ENCODE data around the gene MYO10. TPM values are rescaled to one million over a fixed set of nuclear protein-coding genes. Genes with fewer than 3 reads are reported as not detected.

Gene MYO10
- total and polyA plus RNA-seq, 2 of the 8 experiments (the other 6 are each of a cell fraction or from before 2014, with no cell fraction given) = 21.5 to 107 TPM

GRCh38 chr5:16749626-16750025, 186.5 kb downstream of the MYO10 start:
- 92% methylated on average over 4 of the region's 4 CpGs; no CpG with 5 or more reads in 1 of the 2 experiments for WGBS, 2 experiments (ENCODE audit: extremely low coverage in 1 of 2, insufficient coverage in 1 of 2, insufficient read length in 1 of 2, insufficient replicate concordance in 2 of 2, low coverage in 1 of 2, low lambda C conversion rate in 2 of 2, missing lambda C conversion rate in 1 of 2)
- no peak for TF ChIP-seq KDM4A (IDR thresholded peaks at IDR 0.05; ENCODE audit: low read depth, low read length, severe bottlenecking)
- TF ChIP-seq, protein P1, sequence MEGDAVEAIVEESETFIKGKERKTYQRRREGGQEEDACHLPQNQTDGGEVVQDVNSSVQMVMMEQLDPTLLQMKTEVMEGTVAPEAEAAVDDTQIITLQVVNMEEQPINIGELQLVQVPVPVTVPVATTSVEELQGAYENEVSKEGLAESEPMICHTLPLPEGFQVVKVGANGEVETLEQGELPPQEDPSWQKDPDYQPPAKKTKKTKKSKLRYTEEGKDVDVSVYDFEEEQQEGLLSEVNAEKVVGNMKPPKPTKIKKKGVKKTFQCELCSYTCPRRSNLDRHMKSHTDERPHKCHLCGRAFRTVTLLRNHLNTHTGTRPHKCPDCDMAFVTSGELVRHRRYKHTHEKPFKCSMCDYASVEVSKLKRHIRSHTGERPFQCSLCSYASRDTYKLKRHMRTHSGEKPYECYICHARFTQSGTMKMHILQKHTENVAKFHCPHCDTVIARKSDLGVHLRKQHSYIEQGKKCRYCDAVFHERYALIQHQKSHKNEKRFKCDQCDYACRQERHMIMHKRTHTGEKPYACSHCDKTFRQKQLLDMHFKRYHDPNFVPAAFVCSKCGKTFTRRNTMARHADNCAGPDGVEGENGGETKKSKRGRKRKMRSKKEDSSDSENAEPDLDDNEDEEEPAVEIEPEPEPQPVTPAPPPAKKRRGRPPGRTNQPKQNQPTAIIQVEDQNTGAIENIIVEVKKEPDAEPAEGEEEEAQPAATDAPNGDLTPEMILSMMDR (IDR thresholded peaks at IDR 0.05; ENCODE audit: control extremely low read depth in 1 of 3, insufficient read depth in 1 of 3, low read depth in 1 of 3, low read length in 3 of 3) = no peak
- TF ChIP-seq HDAC2 (IDR thresholded peaks at IDR 0.05; ENCODE audit: borderline replicate concordance in 1 of 2, low read depth in 2 of 2, low read length in 2 of 2) = no peak
- TF ChIP-seq POU5F1 (IDR thresholded peaks at IDR 0.05; ENCODE audit: low read depth, low read length) = no peak
- no peak for TF ChIP-seq EZH2 (IDR thresholded peaks at IDR 0.05; ENCODE audit: low read depth, low read length, severe bottlenecking)
- TF ChIP-seq CBX5 (IDR thresholded peaks at IDR 0.05; ENCODE audit: low read depth, low read length) = no peak
- TF ChIP-seq TCF12 (IDR thresholded peaks at IDR 0.05; ENCODE audit: low read depth, low read length) = no peak
- no peak for TF ChIP-seq NRF1 (IDR thresholded peaks at IDR 0.05; ENCODE audit: low read depth, low read length)
- no peak for TF ChIP-seq CTBP2 (IDR thresholded peaks at IDR 0.05; ENCODE audit: borderline replicate concordance, insufficient read depth, insufficient read length, low read length)
- no peak for TF ChIP-seq CHD2 (IDR thresholded peaks at IDR 0.05; ENCODE audit: low read length)
- no peak for TF ChIP-seq TBP (IDR thresholded peaks at IDR 0.05; ENCODE audit: low read depth, low read length)
- no peaks in the 10 kb centered on the region for H3K27me3 ChIP-seq (replicated peaks in 1 of 4; ENCODE audit: control insufficient read depth in 3 of 4, extremely low read depth in 1 of 4, insufficient read depth in 3 of 4, low read length in 3 of 4)
- H3K9ac ChIP-seq (replicated peaks in 1 of 4; ENCODE audit: extremely low read depth in 1 of 4, low read depth in 3 of 4, low read length in 3 of 4) = no peak overlapping the region
- no peaks in the 10 kb centered on the region for H3K23me2 ChIP-seq (ENCODE audit: low read depth, low read length)
- H3K56ac ChIP-seq (replicated peaks; ENCODE audit: insufficient read length, low read depth, low read length) = no peak overlapping the region
- H3K79me2 ChIP-seq (ENCODE audit: control insufficient read depth in 1 of 2, insufficient read depth in 2 of 2, low read length in 2 of 2) = no peaks in the 10 kb centered on the region
- no peak overlapping the region for H3K27ac ChIP-seq (ENCODE audit: low read depth, low read length)
- no peak overlapping the region for H4K91ac ChIP-seq (replicated peaks; ENCODE audit: insufficient read length, low read length)
- H4K8ac ChIP-seq (ENCODE audit: extremely low read depth, insufficient read depth, low read length) = no peak overlapping the region
- ChIA-PET CTCF (ENCODE audit: partially characterized antibody) (no interaction called here), POLR2A (ENCODE audit: partially characterized antibody) (interaction anchor here (6.8 kb wide), 1 partner anchor 13 kb away, joined by 33 read pairs; no protein-coding TSS in a partner anchor)
- H3K18ac ChIP-seq (ENCODE audit: extremely low read depth, low read length) = no peak overlapping the region; the same call in 1 of the 2 replicates
- H3K79me1 ChIP-seq (ENCODE audit: low read depth, low read length) = no peaks in the 10 kb centered on the region
- DNase-seq (ENCODE audit: low read depth in 1 of 2, low spot score in 2 of 2) (no peak), FAIRE-seq (no peak)
- H3K9me3 ChIP-seq (ENCODE audit: insufficient read depth in 2 of 2, low read depth in 1 of 2, low read length in 1 of 2) = no peaks in the 10 kb centered on the region
- no peaks in the 10 kb centered on the region for H4K20me1 ChIP-seq (replicated peaks in 1 of 2; ENCODE audit: control insufficient read depth in 1 of 2, insufficient read depth in 2 of 2, low read length in 2 of 2)
- H3K4me2 ChIP-seq (ENCODE audit: insufficient read depth in 1 of 2, low read depth in 2 of 2, low read length in 2 of 2) = no peak overlapping the region
- no peak overlapping the region for H2AFZ ChIP-seq (ENCODE audit: low read length)
- peak overlapping the region; percentile 90; the same call in 1 of the 2 replicates for H2BK15ac ChIP-seq (ENCODE audit: low read length)
- H3K4me1 ChIP-seq (replicated peaks in 1 of 4; ENCODE audit: control insufficient read depth in 3 of 4, insufficient read depth in 4 of 4, low read length in 3 of 4) = peaks cover 0 to 6% (median 4%) of the 10 kb centered on the region in 4 experiments; a peak in 3 of 7 replicates
- H2BK5ac ChIP-seq (ENCODE audit: low read depth, low read length) = no peak overlapping the region
- H2AK5ac ChIP-seq (ENCODE audit: low read depth, low read length) = no peak overlapping the region
- H2BK120ac ChIP-seq (replicated peaks; ENCODE audit: low read depth, low read length) = no peak overlapping the region
- no peaks in the 10 kb centered on the region for H3K36me3 ChIP-seq (ENCODE audit: control insufficient read depth in 2 of 4, insufficient read depth in 4 of 4, low read length in 3 of 4)
- no peak overlapping the region for H3K23ac ChIP-seq (ENCODE audit: insufficient read length)
- no peak overlapping the region for H3K4ac ChIP-seq (replicated peaks; ENCODE audit: insufficient read length, low read depth, low read length)
- H3K4me3 ChIP-seq (ENCODE audit: extremely low read depth in 1 of 4, insufficient read depth in 2 of 4, low read depth in 3 of 4, low read length in 4 of 4) = no peak overlapping the region
- no peak overlapping the region for H3K14ac ChIP-seq (ENCODE audit: insufficient read length)
- H4K5ac ChIP-seq (ENCODE audit: insufficient read length, low read depth, low read length) = no peak overlapping the region
- no peak overlapping the region for H2BK20ac ChIP-seq (ENCODE audit: low read length)
- H2BK12ac ChIP-seq (ENCODE audit: low read depth, low read length) = peak overlapping the region; percentile 33; the same call in 1 of the 2 replicates
